Fibroblast of lung (primary cell): ENCODE data around the gene FDXR. TPM values are rescaled to one million over a fixed set of nuclear protein-coding genes. Genes with fewer than 3 reads are reported as not detected.

Experiments used
- DNase-seq, 2 donors: peaks; one replicate each; pipeline versions ENCODE4 v3.0.0 to v3.0.0-alpha.2; 2010; ENCODE audit warnings: low read depth in 2 of 2
- H2AFZ ChIP-seq: 2 replicates; pipeline ENCODE4 v1.5.1; 2012; ENCODE audit warnings: low read length, control low read depth, inconsistent platforms
- H3K27ac ChIP-seq: 2 replicates; pipeline ENCODE4 v1.5.1; 2011; ENCODE audit warnings: low read length, control low read depth; ENCODE audit not compliant: insufficient read depth
- H3K27me3 ChIP-seq: 2 replicates; pipeline ENCODE4 v1.5.1; 2011; ENCODE audit warnings: mild to moderate bottlenecking, low read length; ENCODE audit not compliant: control insufficient read depth, insufficient read depth
- H3K36me3 ChIP-seq: 2 replicates; pipeline ENCODE4 v1.5.1; 2011; ENCODE audit warnings: low read length; ENCODE audit not compliant: control insufficient read depth, insufficient read depth
- H3K4me1 ChIP-seq: 2 replicates; pipeline ENCODE4 v1.5.1; 2011; ENCODE audit warnings: low read length; ENCODE audit not compliant: control insufficient read depth, insufficient read depth; ENCODE audit errors: extremely low read depth
- H3K4me2 ChIP-seq: 2 replicates; pipeline ENCODE4 v1.5.1; 2011; ENCODE audit warnings: low read length, control low read depth; ENCODE audit not compliant: insufficient read depth; ENCODE audit errors: extremely low read depth
- H3K4me3 ChIP-seq, 4 experiments: fragments of 200-600 bp in 1 of 4; sonication (generic) in 1 of 4; replicated peaks in 1 of 4; 2 replicates each; pipeline ENCODE4 v1.5.1; 2011 to 2016; ENCODE audit warnings: low read length in 4 of 4, low read depth in 3 of 4, mild to moderate bottlenecking in 3 of 4, control low read depth in 2 of 4, inconsistent platforms in 1 of 4, mixed read lengths in 1 of 4; ENCODE audit not compliant: insufficient read depth in 1 of 4; ENCODE audit errors: control extremely low read depth in 1 of 4
- H3K79me2 ChIP-seq: 2 replicates; pipeline ENCODE4 v1.5.1; 2012; ENCODE audit warnings: mild to moderate bottlenecking, low read length, inconsistent platforms; ENCODE audit not compliant: control insufficient read depth, insufficient read depth
- H3K9ac ChIP-seq: 2 replicates; pipeline ENCODE4 v1.5.1; 2011; ENCODE audit warnings: mild to moderate bottlenecking, low read length, control low read depth; ENCODE audit not compliant: insufficient read depth
- H3K9me3 ChIP-seq: 2 replicates; pipeline ENCODE4 v1.5.1; 2012; ENCODE audit warnings: low read depth, low read length; ENCODE audit not compliant: control insufficient read depth, insufficient read depth
- H4K20me1 ChIP-seq: 2 replicates; pipeline ENCODE4 v1.5.1; 2011; ENCODE audit warnings: low read length; ENCODE audit not compliant: control insufficient read depth, insufficient read depth; ENCODE audit errors: extremely low read depth
- CTCF ChIP-seq, 2 donors: IDR thresholded peaks in 1 of 2; conservative IDR thresholded peaks in 1 of 2; 1 replicate in 1 of 2; 2 replicates in 1 of 2; pipeline ENCODE4 v1.5.1; 2011 to 2012; ENCODE audit warnings: low read length in 2 of 2, control low read depth in 1 of 2, inconsistent platforms in 1 of 2, low read depth in 1 of 2, mild to moderate bottlenecking in 1 of 2
- EZH2 ChIP-seq: IDR thresholded peaks from 2 replicates; pipeline ENCODE4 v1.5.1; 2012; ENCODE audit warnings: low read length, control low read depth, mild to moderate bottlenecking; ENCODE audit errors: missing control alignments
- polyA plus RNA-seq, 2 donors: library from polyadenylated mRNA; depleted of rRNA in 1 of 2; stranded (reverse) in 1 of 2; unstranded in 1 of 2; fragments of >200 nt; gene quantifications; 2 replicates each; pipeline ENCODE4 v1.2.1, GENCODE V29; 2011 to 2012; ENCODE audit warnings: missing spikeins in 1 of 2
- total RNA-seq: library from RNA; depleted of rRNA; stranded (reverse); fragments of >200 nt; gene quantifications from 2 replicates; pipeline ENCODE4 v1.2.1, GENCODE V29; 2014

FDXR gene
- total and polyA plus RNA-seq, 2 donors (not counting 1 experiment from before 2014, with no cell fraction given) = 6.8 to 71.0 TPM

GRCh38 chr17:74881073-74881472 is 8.3 kb upstream of the FDXR start:
- H3K4me3 ChIP-seq = no peak overlapping the region
- H3K4me2 ChIP-seq = no peak overlapping the region
- no peak for DNase-seq
- H3K27ac ChIP-seq = no peak overlapping the region
- H4K20me1 ChIP-seq = no peaks in the 10 kb centered on the region
- TF ChIP-seq EZH2 (no peak), CTCF (conservative IDR thresholded peaks at IDR 0.05 in 1 of 2, IDR thresholded peaks at IDR 0.05 in 1 of 2; ENCODE audit: low read depth in 1 of 2, low read length in 2 of 2) (no peak)
- H2AFZ ChIP-seq = no peak overlapping the region
- H3K36me3 ChIP-seq = no peaks in the 10 kb centered on the region
- peaks cover 14% of the 10 kb centered on the region for H3K27me3 ChIP-seq
- H3K79me2 ChIP-seq = no peaks in the 10 kb centered on the region
- no peak overlapping the region for H3K9ac ChIP-seq
- H3K4me1 ChIP-seq = no peaks in the 10 kb centered on the region
- no peaks in the 10 kb centered on the region for H3K9me3 ChIP-seq

GRCh38 chr17:74879308-74879707 is 6.5 kb upstream of the FDXR start:
- Histone ChIP-seq H3K9me3 (no peaks in the 10 kb centered on the region), H4K20me1 (no peaks in the 10 kb centered on the region), H3K4me1 (no peaks in the 10 kb centered on the region), H3K9ac (no peak overlapping the region), H3K36me3 (no peaks in the 10 kb centered on the region), H3K79me2 (no peaks in the 10 kb centered on the region), H2AFZ (no peak overlapping the region), H3K27ac (no peak overlapping the region), H3K4me2 (no peak overlapping the region), H3K4me3 (no peak overlapping the region), H3K27me3 (peaks cover 14% of the 10 kb centered on the region)
- TF ChIP-seq CTCF (conservative IDR thresholded peaks at IDR 0.05 in 1 of 2, IDR thresholded peaks at IDR 0.05 in 1 of 2; ENCODE audit: low read depth in 1 of 2, low read length in 2 of 2) = no peak
- no peak for TF ChIP-seq EZH2
- no peak for DNase-seq

- Histone ChIP-seq H3K4me3 (no peak overlapping the region), H3K4me2 (no peak overlapping the region), H3K4me1 (no peaks in the 10 kb centered on the region), H2AFZ (no peak overlapping the region), H3K79me2 (no peaks in the 10 kb centered on the region), H4K20me1 (no peaks in the 10 kb centered on the region), H3K36me3 (no peaks in the 10 kb centered on the region), H3K9me3 (no peaks in the 10 kb centered on the region), H3K9ac (no peak overlapping the region), H3K27ac (no peak overlapping the region), H3K27me3 (peaks cover 14% of the 10 kb centered on the region)
- TF ChIP-seq EZH2 = no peak
- no peak for TF ChIP-seq CTCF (conservative IDR thresholded peaks at IDR 0.05 in 1 of 2, IDR thresholded peaks at IDR 0.05 in 1 of 2; ENCODE audit: low read depth in 1 of 2, low read length in 2 of 2)
- no peak for DNase-seq
These were observed 5.9 kb upstream of the FDXR start for GRCh38 chr17:74878658-74879057.
